Heart right ventricle (tissue), 16 donors: ENCODE results near the gene CBFA2T3. TPM values are rescaled to one million over a fixed set of nuclear protein-coding genes. Genes with fewer than 3 reads are reported as not detected.

Source experiments
- ATAC-seq, 8 donors: fragments of 200-7000 bp; cut with Tn5 transposase; one replicate each; pipeline ENCODE4 v1.9.1; 2020; ENCODE audit warnings: mild to moderate bottlenecking in 8 of 8, moderate library complexity in 8 of 8, moderate number of reproducible peaks in 1 of 8
- DNase-seq, 2 donors: peaks; one replicate each; pipeline ENCODE4 v3.0.0-alpha.2; 2020
- H3K27ac ChIP-seq, 10 donors: fragments of 200-600 bp; sonication (generic) in 2 of 10; one replicate each; pipeline versions ENCODE4 v1.5.0 to v1.8.0; 2020 to 2022; ENCODE audit warnings: mild to moderate bottlenecking in 3 of 10
- H3K27me3 ChIP-seq, 7 donors: fragments of 200-600 bp; one replicate each; pipeline ENCODE4 v1.8.0; 2021 to 2022; ENCODE audit warnings: mild to moderate bottlenecking in 2 of 7
- H3K36me3 ChIP-seq, 9 donors: fragments of 200-600 bp; sonication (generic) in 1 of 9; one replicate each; pipeline versions ENCODE4 v1.5.0 to v1.8.0; 2020 to 2022; ENCODE audit warnings: mild to moderate bottlenecking in 2 of 9
- H3K4me1 ChIP-seq, 9 donors: fragments of 200-600 bp; sonication (generic) in 1 of 9; one replicate each; pipeline versions ENCODE4 v1.5.0 to v1.8.0; 2020 to 2022; ENCODE audit warnings: mild to moderate bottlenecking in 4 of 9
- H3K4me3 ChIP-seq, 10 donors: fragments of 200-600 bp; sonication (generic) in 2 of 10; one replicate each; pipeline versions ENCODE4 v1.5.0 to v1.8.0; 2020 to 2022; ENCODE audit warnings: mild to moderate bottlenecking in 7 of 10, moderate library complexity in 2 of 10
- H3K9me3 ChIP-seq, 11 donors: fragments of 200-600 bp in 10 of 11; sonication (generic) in 2 of 11; one replicate each; pipeline versions ENCODE4 v1.5.0 to v1.8.0; 2013 to 2022; ENCODE audit warnings: mild to moderate bottlenecking in 2 of 11, control low read depth in 1 of 11, moderate library complexity in 1 of 11
- CTCF ChIP-seq, 9 donors: fragments of 200-600 bp; sonication (generic) in 2 of 9; IDR thresholded peaks; one replicate each; pipeline versions ENCODE4 v1.5.0 to v1.8.0; 2021 to 2022; ENCODE audit warnings: antibody characterized with exemption in 9 of 9, mild to moderate bottlenecking in 5 of 9, moderate library complexity in 1 of 9
- WGBS, 2 donors: extraction: QIAGEN DNeasy Blood & Tissue Kit; methylation state at CpG; one replicate each; pipeline ENCODE4 v1.1.7; 2013; ENCODE audit warnings: inconsistent platforms in 1 of 2; 5-methylcytosine and 5-hydroxymethylcytosine counted together
- intact Hi-C, 10 donors: fragments of 100-400 bp; cut with DNase I; formaldehyde crosslinking; loops; one replicate each; pipeline versions ENCODE4 v1.11.1 to v1.14.2; 2022
- polyA plus RNA-seq, 2 donors: library from polyadenylated mRNA; stranded (reverse); fragments of 200-250 nt; gene quantifications; one replicate each; pipeline ENCODE4 v1.2.3, GENCODE V29; 2013
- total RNA-seq, 10 donors: library from RNA; stranded (reverse); fragmentation: NEBNext Ultra II Directional in 3 of 10; extraction: Animal tissue kit (Norgen Biotek cat#: 25700) in 3 of 10; gene quantifications; one replicate each; pipeline versions ENCODE4 v1.2.1 to v1.2.4, GENCODE V29; 2021 to 2023
- donor health status: Arrhythmogenic right ventricular cardiomyopathy.
- donor health status: ischemic (EF 13 %, LVEDD 7.1; RV severe dilation, severe dysfunction).
- donor health status: healthy with polysubstance abuse.
- donor health status: DM: no; HTN: yes; CAD: no.
- donor health status: DM: no; HTN: no; CAD: no.
- donor health status: ischemic (EF 25% LVEDD 6.9; RV normal size, moderate dysfunction).
- donor health status: ischemic (EF 25% LVEDD 5.7; RV mildly dilated, moderate dysfunction).
- donor health status: healthy.
- donor health status: DM: yes; HTN: yes; CAD: no.
- donor health status: Ischemic cardiomyopathy.
- donor health status: ischemic (EF 35%, LVEDD 5.7; RV mildly dilated, moderate dysfunction).
- donor health status: nonischemic (EF 11% LVEDD 7.7; RV severe dilation, severe dysfunction).
- donor health status: DM: yes; HTN: yes; CAD: no.
- donor health status: PGD.
- donor health status: ischemic (EF 29% LVEDD 5.4; RV normal size, mild dysfunction).
- donor health status: nonischemic (EF 23%, LVEDD 6.1; RV moderate dilation, normal function).

CBFA2T3 gene
- total and polyA plus RNA-seq, 12 donors: 3.1 to 17.6 (median 6.1) TPM

GRCh38 chr16:88993166-88993761 is 16.3 kb upstream of the CBFA2T3 start:
- Histone ChIP-seq H3K27me3 (peaks cover 0 to 77% (median 65%) of the 10 kb centered on the region in 7 donors), H3K36me3 (no peaks in the 10 kb centered on the region)
- WGBS, 2 donors: 14 to 22% methylated on average over 6 of the region's 6 CpGs

DNA sequence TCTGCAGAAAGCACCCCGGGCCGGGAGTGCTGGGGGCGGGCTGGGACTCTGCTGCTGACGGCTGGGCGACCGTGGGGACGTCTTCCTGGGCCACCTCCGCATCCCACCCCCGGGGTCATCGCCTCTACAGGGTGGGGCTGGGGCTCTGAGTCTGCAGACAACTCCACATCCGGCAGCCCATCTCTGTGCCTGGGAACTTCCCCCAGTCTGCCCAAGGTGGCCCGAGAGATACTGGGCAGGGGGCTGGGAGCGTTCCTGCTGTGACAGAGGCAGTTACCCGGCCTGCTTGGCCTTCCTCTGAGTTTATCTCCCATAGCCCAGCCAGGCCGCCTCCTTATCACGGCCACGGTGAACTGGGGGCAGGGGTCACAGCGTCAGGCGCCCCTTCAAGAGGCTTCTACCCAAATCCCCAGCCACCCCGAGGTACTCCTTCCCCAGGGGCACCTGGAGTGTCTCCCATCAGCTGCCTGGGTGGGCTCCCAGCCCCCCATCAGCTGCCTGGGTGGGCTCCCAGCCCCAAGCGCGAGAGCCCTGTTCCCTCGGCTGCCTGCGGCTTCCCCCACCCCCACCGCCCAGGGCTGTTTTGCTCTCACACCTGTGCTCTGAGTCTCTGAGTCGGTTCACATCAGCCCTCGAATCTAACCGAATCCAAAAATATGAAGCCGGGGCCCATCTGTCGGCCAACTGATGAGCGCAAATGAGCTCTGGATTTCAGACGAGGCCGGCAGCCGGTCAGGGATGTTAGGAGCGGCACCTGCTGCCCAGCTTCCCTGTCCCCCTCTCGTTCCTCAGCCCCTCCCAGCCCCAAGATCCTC is 15.6 kb upstream of the CBFA2T3 start:
- no peak overlapping the region for H3K27ac ChIP-seq
- H3K4me3 ChIP-seq: no peak overlapping the region
- TF ChIP-seq CTCF (IDR thresholded peaks at IDR 0.05): no peak
- no peak for ATAC-seq
- H3K4me1 ChIP-seq: peaks cover 0 to 7% (median 0%) of the 10 kb centered on the region in 9 donors
- no peak for DNase-seq
- 38% methylated on average over 36 of the region's 36 CpGs for WGBS, 2 donors
- H3K27me3 ChIP-seq: peaks cover 0 to 77% (median 65%) of the 10 kb centered on the region in 7 donors
- intact Hi-C loops: no loop called here
- H3K9me3 ChIP-seq: peaks cover 0 to 8% (median 4%) of the 10 kb centered on the region in 11 donors
- H3K36me3 ChIP-seq: no peaks in the 10 kb centered on the region

More at GRCh38 chr16:88993166-88993761, 16.3 kb upstream of the CBFA2T3 start:
- H3K4me3 ChIP-seq: no peak overlapping the region
- peaks cover 0 to 7% (median 0%) of the 10 kb centered on the region in 9 donors for H3K4me1 ChIP-seq
- ATAC-seq (peak in 2 of 8 donors; percentile 16 to 24), DNase-seq (no peak)
- no peak overlapping the region for H3K27ac ChIP-seq
- intact Hi-C loops: no loop called here
- H3K9me3 ChIP-seq: peaks cover 0 to 15% (median 11%) of the 10 kb centered on the region in 11 donors
- no peak for TF ChIP-seq CTCF (IDR thresholded peaks at IDR 0.05)

DNA sequence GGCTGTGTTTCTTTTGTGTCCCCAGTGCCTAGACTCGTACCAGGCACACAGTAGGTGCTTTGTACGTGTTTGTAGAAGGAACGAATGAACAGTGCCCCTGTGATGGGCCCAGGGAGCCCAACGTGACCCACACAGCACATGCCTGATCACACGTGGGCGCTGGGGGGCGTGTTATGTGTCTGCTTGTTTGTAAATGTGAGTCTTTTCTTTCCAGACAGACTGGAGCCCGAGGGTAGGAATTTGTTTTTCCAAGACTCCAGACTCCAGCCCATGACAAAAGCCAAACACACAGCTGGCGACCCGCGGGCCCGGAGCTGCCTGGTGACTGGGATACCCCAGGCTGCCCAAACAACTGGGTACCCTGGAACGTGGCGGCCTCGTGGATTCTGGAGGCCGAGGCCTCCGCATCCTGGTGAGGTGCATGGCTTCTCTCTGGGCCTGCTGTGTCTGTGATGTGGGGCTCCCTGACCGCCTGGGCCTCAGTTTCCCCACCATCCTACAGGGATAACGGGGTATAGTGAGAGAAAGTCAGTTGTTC is 14.9 kb upstream of the CBFA2T3 start:
- Histone ChIP-seq H3K27me3 (peaks cover 0 to 70% (median 65%) of the 10 kb centered on the region in 7 donors), H3K4me3 (no peak overlapping the region), H3K36me3 (no peaks in the 10 kb centered on the region), H3K27ac (no peak overlapping the region), H3K9me3 (peaks cover 0 to 2% (median 0%) of the 10 kb centered on the region in 11 donors), H3K4me1 (peaks cover 0 to 7% (median 0%) of the 10 kb centered on the region in 9 donors)
- intact Hi-C loops: no loop called here
- no peak for DNase-seq
- TF ChIP-seq CTCF (IDR thresholded peaks at IDR 0.05): no peak
- no peak for ATAC-seq
- 76 to 81% methylated on average over 19 of the region's 19 CpGs for WGBS, 2 donors

DNA sequence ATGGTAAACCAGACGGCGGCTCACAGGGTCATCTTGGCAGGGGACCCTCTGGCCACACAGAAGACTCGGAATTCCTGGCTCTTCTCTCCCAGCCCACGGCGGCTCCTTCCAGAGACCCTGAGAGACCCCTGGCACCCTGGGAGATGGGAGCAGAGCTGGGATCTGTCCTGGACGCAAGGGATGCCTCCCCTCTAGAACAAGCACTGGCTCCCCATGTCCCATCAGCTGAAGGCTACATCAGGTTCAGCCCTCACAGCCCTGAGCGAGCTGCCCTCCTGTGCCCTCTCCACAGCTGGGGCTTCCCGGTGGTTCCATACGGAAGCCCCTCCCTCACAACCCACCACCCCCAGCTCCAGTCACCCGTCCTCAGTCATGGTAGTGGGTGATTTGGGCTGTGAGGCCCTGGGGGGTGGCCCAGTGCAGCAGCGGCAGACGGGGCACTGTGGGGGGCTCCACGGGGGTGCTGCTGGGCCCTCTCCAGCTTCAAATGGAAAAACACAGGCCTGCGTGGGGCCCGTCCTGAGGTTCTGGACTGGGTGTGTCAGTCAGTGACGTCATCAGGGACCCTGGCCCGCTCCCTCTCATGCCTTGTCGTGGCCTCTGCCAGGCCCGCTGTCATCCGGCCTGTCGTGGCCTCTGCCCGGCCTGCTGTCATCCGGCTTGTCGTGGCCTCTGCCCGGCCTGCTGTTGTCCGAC is 13.0 kb upstream of the CBFA2T3 start:
- Histone ChIP-seq H3K27ac (no peak overlapping the region), H3K9me3 (no peaks in the 10 kb centered on the region), H3K4me3 (no peak overlapping the region), H3K4me1 (peaks cover 0 to 7% (median 0%) of the 10 kb centered on the region in 9 donors), H3K27me3 (peaks cover 0 to 71% (median 53%) of the 10 kb centered on the region in 7 donors), H3K36me3 (no peaks in the 10 kb centered on the region)
- TF ChIP-seq CTCF (IDR thresholded peaks at IDR 0.05): no peak
- 91 to 92% methylated on average over 26 of the region's 26 CpGs for WGBS, 2 donors
- DNase-seq (no peak), ATAC-seq (no peak)
- intact Hi-C loops: no loop called here
